HCT116 (cell line): ENCODE data around the gene ZNF653.

Experiments
- EZH2 ChIP-seq: fragments of 200-600 bp; sonication (generic); IDR thresholded peaks from 2 replicates; pipeline ENCODE4 v1.6.1; 2017; ENCODE audit warnings: antibody characterized with exemption, mixed run types
- EZH2phosphoT487 ChIP-seq: fragments of 200-600 bp; IDR thresholded peaks from 2 replicates; pipeline ENCODE4 v1.6.1; 2018; ENCODE audit warnings: antibody characterized with exemption, borderline replicate concordance
- POLR2A ChIP-seq: IDR thresholded peaks from 2 replicates; pipeline ENCODE4 v1.7.0; 2011; ENCODE audit warnings: borderline replicate concordance; ENCODE audit not compliant: insufficient read depth, insufficient read length; ENCODE audit errors: extremely low read depth
- POLR2AphosphoS5 ChIP-seq: IDR thresholded peaks from 2 replicates; pipeline ENCODE4 v1.6.1; 2011; ENCODE audit warnings: mild to moderate bottlenecking, low read depth, low read length, moderate library complexity
- YY1 ChIP-seq: IDR thresholded peaks from 2 replicates; pipeline ENCODE4 v1.6.1; 2011; ENCODE audit warnings: low read length, low read depth, moderate library complexity, mild to moderate bottlenecking; ENCODE audit not compliant: insufficient replicate concordance; ENCODE audit errors: extremely low read depth
- ZNF274 ChIP-seq: fragments of 200-500 bp; sonication (Bioruptor generic); IDR thresholded peaks from 2 replicates; pipeline ENCODE4 v1.6.1; 2014; ENCODE audit warnings: mild to moderate bottlenecking, low read depth, low read length, inconsistent platforms
- TF ChIP-seq, protein P1 (sequence below), 3 experiments: fragments of 200-600 bp in 1 of 3; sonication (generic) in 1 of 3; IDR thresholded peaks in 2 of 3; conservative IDR thresholded peaks in 1 of 3; 2 replicates each; pipeline ENCODE4 v1.5.1; 2012 to 2017; ENCODE audit warnings: low read depth in 2 of 3, low read length in 2 of 3, antibody characterized with exemption in 1 of 3, borderline replicate concordance in 1 of 3, control low read depth in 1 of 3, mild to moderate bottlenecking in 1 of 3, mixed read lengths in 1 of 3, mixed run types in 1 of 3, moderate library complexity in 1 of 3; ENCODE audit not compliant: insufficient read depth in 1 of 3
- TF ChIP-seq, protein P2 (sequence below): IDR thresholded peaks from 2 replicates; pipeline ENCODE4 v1.6.1; 2012
- TF ChIP-seq, protein P3 (sequence below): IDR thresholded peaks from 2 replicates; pipeline ENCODE4 v1.6.1; 2012

DNA sequence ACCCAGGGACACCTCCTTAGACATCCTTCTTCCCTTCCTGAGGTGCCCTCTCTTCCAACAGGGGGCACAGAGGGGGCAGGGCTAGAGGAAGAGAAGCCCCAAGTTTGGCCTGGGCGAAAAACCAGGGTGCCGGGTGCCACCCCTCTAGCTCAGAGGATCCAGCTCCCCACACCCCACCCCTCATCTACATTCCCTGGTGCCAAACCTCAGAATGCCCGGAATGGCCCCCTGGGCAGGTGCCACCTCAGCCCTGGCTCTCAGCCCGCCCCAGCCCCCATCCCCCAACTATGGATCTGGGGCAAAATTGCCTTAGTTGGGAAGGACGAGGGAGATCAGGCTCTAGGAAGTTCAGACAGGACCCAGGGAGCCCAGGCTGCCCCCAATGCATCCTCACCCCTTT lies 35.0 kb upstream of the ZNF653 start:
- TF ChIP-seq POLR2A (no peak), EZH2phosphoT487 (no peak), ZNF274 (no peak), YY1 (no peak), POLR2AphosphoS5 (no peak), EZH2 (no peak)
- TF ChIP-seq, protein P1, sequence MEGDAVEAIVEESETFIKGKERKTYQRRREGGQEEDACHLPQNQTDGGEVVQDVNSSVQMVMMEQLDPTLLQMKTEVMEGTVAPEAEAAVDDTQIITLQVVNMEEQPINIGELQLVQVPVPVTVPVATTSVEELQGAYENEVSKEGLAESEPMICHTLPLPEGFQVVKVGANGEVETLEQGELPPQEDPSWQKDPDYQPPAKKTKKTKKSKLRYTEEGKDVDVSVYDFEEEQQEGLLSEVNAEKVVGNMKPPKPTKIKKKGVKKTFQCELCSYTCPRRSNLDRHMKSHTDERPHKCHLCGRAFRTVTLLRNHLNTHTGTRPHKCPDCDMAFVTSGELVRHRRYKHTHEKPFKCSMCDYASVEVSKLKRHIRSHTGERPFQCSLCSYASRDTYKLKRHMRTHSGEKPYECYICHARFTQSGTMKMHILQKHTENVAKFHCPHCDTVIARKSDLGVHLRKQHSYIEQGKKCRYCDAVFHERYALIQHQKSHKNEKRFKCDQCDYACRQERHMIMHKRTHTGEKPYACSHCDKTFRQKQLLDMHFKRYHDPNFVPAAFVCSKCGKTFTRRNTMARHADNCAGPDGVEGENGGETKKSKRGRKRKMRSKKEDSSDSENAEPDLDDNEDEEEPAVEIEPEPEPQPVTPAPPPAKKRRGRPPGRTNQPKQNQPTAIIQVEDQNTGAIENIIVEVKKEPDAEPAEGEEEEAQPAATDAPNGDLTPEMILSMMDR (IDR thresholded peaks at IDR 0.05 in 2 of 3, conservative IDR thresholded peaks at IDR 0.05 in 1 of 3; ENCODE audit: borderline replicate concordance in 1 of 3, insufficient read depth in 1 of 3, low read depth in 2 of 3, low read length in 2 of 3) = no peak
- TF ChIP-seq, protein P2, sequence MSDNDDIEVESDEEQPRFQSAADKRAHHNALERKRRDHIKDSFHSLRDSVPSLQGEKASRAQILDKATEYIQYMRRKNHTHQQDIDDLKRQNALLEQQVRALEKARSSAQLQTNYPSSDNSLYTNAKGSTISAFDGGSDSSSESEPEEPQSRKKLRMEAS = no peak
- TF ChIP-seq, protein P3, sequence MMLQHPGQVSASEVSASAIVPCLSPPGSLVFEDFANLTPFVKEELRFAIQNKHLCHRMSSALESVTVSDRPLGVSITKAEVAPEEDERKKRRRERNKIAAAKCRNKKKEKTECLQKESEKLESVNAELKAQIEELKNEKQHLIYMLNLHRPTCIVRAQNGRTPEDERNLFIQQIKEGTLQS = no peak
